ENCODE data around the gene ELF3.

DNA sequence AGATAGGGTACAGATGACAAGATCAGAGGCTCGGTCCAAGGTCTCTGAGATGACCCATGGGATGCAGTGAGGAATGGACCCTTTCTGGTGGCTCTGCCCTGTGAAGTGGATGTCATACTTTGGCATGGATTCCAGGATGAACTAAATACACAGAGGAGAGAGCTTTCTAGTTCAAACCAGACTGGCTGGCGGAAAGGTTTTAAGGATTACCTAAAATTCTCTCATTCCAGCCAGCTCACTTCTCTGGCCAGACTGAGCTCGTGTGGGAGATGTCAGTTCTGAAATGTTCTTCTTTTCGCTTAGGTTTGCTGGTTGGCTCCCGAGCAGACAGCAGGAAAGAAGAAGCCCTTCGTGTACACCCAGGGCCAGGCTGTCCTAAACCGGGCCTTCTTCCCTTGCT is 21.8 kb upstream of the ELF3 start:
- TF ChIP-seq, protein P1, sequence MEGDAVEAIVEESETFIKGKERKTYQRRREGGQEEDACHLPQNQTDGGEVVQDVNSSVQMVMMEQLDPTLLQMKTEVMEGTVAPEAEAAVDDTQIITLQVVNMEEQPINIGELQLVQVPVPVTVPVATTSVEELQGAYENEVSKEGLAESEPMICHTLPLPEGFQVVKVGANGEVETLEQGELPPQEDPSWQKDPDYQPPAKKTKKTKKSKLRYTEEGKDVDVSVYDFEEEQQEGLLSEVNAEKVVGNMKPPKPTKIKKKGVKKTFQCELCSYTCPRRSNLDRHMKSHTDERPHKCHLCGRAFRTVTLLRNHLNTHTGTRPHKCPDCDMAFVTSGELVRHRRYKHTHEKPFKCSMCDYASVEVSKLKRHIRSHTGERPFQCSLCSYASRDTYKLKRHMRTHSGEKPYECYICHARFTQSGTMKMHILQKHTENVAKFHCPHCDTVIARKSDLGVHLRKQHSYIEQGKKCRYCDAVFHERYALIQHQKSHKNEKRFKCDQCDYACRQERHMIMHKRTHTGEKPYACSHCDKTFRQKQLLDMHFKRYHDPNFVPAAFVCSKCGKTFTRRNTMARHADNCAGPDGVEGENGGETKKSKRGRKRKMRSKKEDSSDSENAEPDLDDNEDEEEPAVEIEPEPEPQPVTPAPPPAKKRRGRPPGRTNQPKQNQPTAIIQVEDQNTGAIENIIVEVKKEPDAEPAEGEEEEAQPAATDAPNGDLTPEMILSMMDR (IDR thresholded peaks at IDR 0.05) = no peak
- no peak for TF ChIP-seq POLR2A (IDR thresholded peaks at IDR 0.05)
- TF ChIP-seq POLR2AphosphoS5 (IDR thresholded peaks at IDR 0.05) = no peak
- TF ChIP-seq EP300 (IDR thresholded peaks at IDR 0.05) = no peak
